ENCODE data around the gene CCRL2.

The CCRL2 gene

GRCh38 chr3:46410669-46411068, 3.6 kb downstream of the CCRL2 start:
- Histone ChIP-seq H3K27me3 (replicated peaks) (no peaks in the 10 kb centered on the region), H3K36me3 (replicated peaks) (no peaks in the 10 kb centered on the region), H3K27ac (no peak overlapping the region), H3K4me3 (ENCODE audit: low read depth, low read length) (no peak overlapping the region)
- no peak for DNase-seq
- in situ Hi-C loops (cut with HindIII; ENCODE audit: low pct_ligation_motif_present, low sequenced_read_pairs) = no loop called here
- no peak for TF ChIP-seq CTCF (IDR thresholded peaks at IDR 0.05; ENCODE audit: low read depth, low read length, missing control alignments)

DNA sequence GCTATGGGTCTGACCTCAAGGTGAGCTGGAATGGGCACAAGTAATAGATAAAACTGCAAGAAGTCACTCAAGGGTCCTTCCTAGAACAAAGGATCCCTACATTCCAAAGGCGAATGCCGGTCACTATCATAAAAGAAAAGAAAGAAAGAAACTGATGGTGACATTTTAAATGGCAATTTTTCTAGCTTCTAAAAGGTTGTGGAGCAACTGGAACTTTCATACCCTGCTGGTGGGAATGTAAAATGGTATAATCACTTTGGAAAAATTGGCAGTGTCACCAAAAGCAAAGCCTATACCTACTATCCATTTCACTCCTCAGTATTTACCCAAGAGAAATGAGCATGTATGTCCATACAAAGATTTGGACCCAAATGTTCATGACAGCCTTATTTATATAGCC, 4.2 kb downstream of the CCRL2 start:
- peak; percentile 23 for TF ChIP-seq CTCF (IDR thresholded peaks at IDR 0.05; ENCODE audit: low read depth, low read length, missing control alignments)
- Histone ChIP-seq H3K36me3 (replicated peaks) (no peaks in the 10 kb centered on the region), H3K27me3 (replicated peaks) (no peaks in the 10 kb centered on the region), H3K27ac (no peak overlapping the region), H3K4me3 (ENCODE audit: low read depth, low read length) (no peak overlapping the region)
- in situ Hi-C loops (cut with HindIII; ENCODE audit: low pct_ligation_motif_present, low sequenced_read_pairs) = no loop called here
- DNase-seq = no peak

GRCh38 chr3:46412786-46413298, 5.8 kb downstream of the CCRL2 start:
- in situ Hi-C loops (cut with HindIII; ENCODE audit: low pct_ligation_motif_present, low sequenced_read_pairs) = no loop called here
- no peak for DNase-seq
- no peaks in the 10 kb centered on the region for H3K36me3 ChIP-seq (replicated peaks)
- no peaks in the 10 kb centered on the region for H3K27me3 ChIP-seq (replicated peaks)
- TF ChIP-seq CTCF (IDR thresholded peaks at IDR 0.05; ENCODE audit: low read depth, low read length, missing control alignments) = no peak
- no peak overlapping the region for H3K4me3 ChIP-seq (ENCODE audit: low read depth, low read length)
- no peak overlapping the region for H3K27ac ChIP-seq

GRCh38 chr3:46413951-46414350, 6.9 kb downstream of the CCRL2 start:
- TF ChIP-seq CTCF (IDR thresholded peaks at IDR 0.05; ENCODE audit: low read depth, low read length, missing control alignments) = no peak
- DNase-seq = no peak
- in situ Hi-C loops (cut with HindIII; ENCODE audit: low pct_ligation_motif_present, low sequenced_read_pairs) = no loop called here
- Histone ChIP-seq H3K27ac (no peak overlapping the region), H3K36me3 (replicated peaks) (no peaks in the 10 kb centered on the region), H3K27me3 (replicated peaks) (no peaks in the 10 kb centered on the region), H3K4me3 (ENCODE audit: low read depth, low read length) (no peak overlapping the region)

GRCh38 chr3:46414739-46415138, 7.7 kb downstream of the CCRL2 start:
- Histone ChIP-seq H3K4me3 (ENCODE audit: low read depth, low read length) (no peak overlapping the region), H3K27ac (no peak overlapping the region)
- TF ChIP-seq CTCF (IDR thresholded peaks at IDR 0.05; ENCODE audit: low read depth, low read length, missing control alignments) = no peak

GRCh38 chr3:46416125-46416810, 9.2 kb downstream of the CCRL2 start:
- in situ Hi-C loops (cut with HindIII; ENCODE audit: low pct_ligation_motif_present, low sequenced_read_pairs) = no loop called here
- no peaks in the 10 kb centered on the region for H3K36me3 ChIP-seq (replicated peaks)
- no peak overlapping the region for H3K27ac ChIP-seq
- no peak for DNase-seq
- no peak for TF ChIP-seq CTCF (IDR thresholded peaks at IDR 0.05; ENCODE audit: low read depth, low read length, missing control alignments)
- no peaks in the 10 kb centered on the region for H3K27me3 ChIP-seq (replicated peaks)
- no peak overlapping the region for H3K4me3 ChIP-seq (ENCODE audit: low read depth, low read length)

More at GRCh38 chr3:46414739-46415138, 7.7 kb downstream of the CCRL2 start:
- no peaks in the 10 kb centered on the region for H3K27me3 ChIP-seq (replicated peaks)
- no peaks in the 10 kb centered on the region for H3K36me3 ChIP-seq (replicated peaks)
- DNase-seq = no peak
- in situ Hi-C loops (cut with HindIII; ENCODE audit: low pct_ligation_motif_present, low sequenced_read_pairs) = no loop called here
